Measurements from ENCODE around the gene ASB2. TPM values are rescaled to one million over a fixed set of nuclear protein-coding genes. Genes with fewer than 3 reads are reported as not detected.
A peak's percentile ranks its signal among the peaks of the same experiment; 100 is the strongest.

The ASB2 gene
- total and polyA plus RNA-seq, 2 of the 13 experiments (the other 11 are each of a cell fraction or from before 2014, with no cell fraction given): 0.82 to 4.1 TPM

GRCh38 chr14:94001501-94002396, 25.4 kb upstream of the ASB2 start (continued):
- TF ChIP-seq BCLAF1 (IDR thresholded peaks at IDR 0.05) (no peak), THRA (CRISPR knock-in tag; IDR thresholded peaks at IDR 0.05; ENCODE audit: borderline replicate concordance) (peak; percentile 37; the same call in 1 of the 2 replicates), ZNF230 (CRISPR knock-in tag; IDR thresholded peaks at IDR 0.05) (no peak), PLSCR1 (CRISPR knock-in tag; IDR thresholded peaks at IDR 0.05; ENCODE audit: borderline replicate concordance) (no peak), FOXO4 (CRISPR knock-in tag; conservative IDR thresholded peaks at IDR 0.05) (no peak), ZNF232 (CRISPR knock-in tag; IDR thresholded peaks at IDR 0.05; ENCODE audit: borderline replicate concordance) (peak; percentile 44; the same call in 1 of the 2 replicates), HDAC2 (CRISPR knock-in tag; IDR thresholded peaks at IDR 0.05) (peak; percentile 44; the same call in 1 of the 2 replicates), NR2F6 (IDR thresholded peaks at IDR 0.05) (no peak), NR2F6 (CRISPR knock-in tag; IDR thresholded peaks at IDR 0.05) (0 out of 2 replicates have a peak, but pooled peaks have one; percentile 15), ETV6 (CRISPR knock-in tag; conservative IDR thresholded peaks at IDR 0.05) (0 out of 2 replicates have a peak, but pooled peaks have one; percentile 19), ZNF557 (CRISPR knock-in tag; IDR thresholded peaks at IDR 0.05) (no peak), ZNF800 (CRISPR knock-in tag; IDR thresholded peaks at IDR 0.05) (no peak), LBX2 (CRISPR knock-in tag; IDR thresholded peaks at IDR 0.05; ENCODE audit: borderline replicate concordance) (no peak), IRF9 (CRISPR knock-in tag; IDR thresholded peaks at IDR 0.05; ENCODE audit: borderline replicate concordance) (no peak), IKZF5 (CRISPR knock-in tag; IDR thresholded peaks at IDR 0.05) (peak; percentile 59; the same call in 1 of the 2 replicates)
